DLD1 (cell line): ENCODE measurements around the gene RASA4B.
"Not testable (repeated sequence)": the region's sequence is repeated elsewhere in the genome, so short reads cannot be mapped to it uniquely, and the experiment has no call there.

Experiments
- in situ Hi-C: cut with HindIII; loops from 2 replicates; pipeline ENCODE4 v1.10.0; 2017; ENCODE audit warnings: low sequenced_read_pairs

The RASA4B gene

DNA sequence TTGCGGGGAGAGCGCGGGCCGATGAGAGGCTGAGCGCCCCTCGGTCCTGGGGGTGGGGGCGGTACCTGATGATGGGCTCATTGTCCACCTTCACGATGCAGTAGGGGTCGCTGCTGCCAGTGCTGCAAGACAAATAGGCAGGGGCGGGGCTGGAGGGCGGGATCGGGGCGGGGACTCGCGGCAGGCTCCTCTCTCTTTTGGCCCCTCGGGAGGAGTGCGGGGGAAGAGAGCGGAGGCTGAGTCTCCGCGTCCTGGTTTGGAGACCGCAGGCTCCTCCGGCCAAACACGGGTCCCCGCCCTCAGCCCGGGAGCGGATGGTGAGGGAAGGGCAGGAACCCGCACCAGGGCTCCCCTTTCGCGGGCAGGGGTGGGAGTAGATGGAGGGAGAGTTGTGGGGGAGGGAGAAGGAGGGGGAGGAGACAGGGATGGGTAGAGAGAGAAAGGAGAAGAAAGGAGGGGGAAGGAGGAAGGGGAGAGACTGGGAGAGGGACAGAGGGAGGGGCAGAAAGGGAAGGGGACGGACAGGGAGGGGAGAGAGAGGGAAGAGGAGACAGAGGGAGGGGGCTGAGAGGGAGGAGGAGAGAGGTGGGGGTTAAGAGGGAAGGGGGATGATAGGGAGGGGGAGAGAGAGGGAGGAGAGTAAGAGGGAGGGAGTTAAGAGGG is 5.6 kb downstream of the RASA4B start:
- in situ Hi-C loops: not testable (repeated sequence)

DNA sequence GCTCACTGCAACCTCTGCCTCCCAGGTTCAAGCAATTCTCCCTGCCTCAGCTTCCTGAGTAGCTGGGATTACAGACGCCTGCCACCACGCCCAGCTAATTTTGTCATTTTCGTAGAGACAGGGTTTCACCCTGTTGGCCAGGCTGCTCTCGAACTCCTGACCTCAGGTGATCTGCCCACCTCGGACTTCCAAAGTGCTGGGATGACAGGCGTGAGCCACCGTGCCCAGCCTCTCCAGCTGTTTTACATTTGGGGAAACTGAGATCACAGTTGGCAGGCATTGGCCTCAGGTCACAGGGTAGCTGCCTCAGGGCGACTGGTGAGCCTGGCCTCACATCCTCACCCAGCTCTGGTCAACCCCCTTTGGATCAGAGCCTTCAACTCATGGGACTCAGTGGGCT is 7.0 kb downstream of the RASA4B start:
- in situ Hi-C loops: not testable (repeated sequence)

DNA sequence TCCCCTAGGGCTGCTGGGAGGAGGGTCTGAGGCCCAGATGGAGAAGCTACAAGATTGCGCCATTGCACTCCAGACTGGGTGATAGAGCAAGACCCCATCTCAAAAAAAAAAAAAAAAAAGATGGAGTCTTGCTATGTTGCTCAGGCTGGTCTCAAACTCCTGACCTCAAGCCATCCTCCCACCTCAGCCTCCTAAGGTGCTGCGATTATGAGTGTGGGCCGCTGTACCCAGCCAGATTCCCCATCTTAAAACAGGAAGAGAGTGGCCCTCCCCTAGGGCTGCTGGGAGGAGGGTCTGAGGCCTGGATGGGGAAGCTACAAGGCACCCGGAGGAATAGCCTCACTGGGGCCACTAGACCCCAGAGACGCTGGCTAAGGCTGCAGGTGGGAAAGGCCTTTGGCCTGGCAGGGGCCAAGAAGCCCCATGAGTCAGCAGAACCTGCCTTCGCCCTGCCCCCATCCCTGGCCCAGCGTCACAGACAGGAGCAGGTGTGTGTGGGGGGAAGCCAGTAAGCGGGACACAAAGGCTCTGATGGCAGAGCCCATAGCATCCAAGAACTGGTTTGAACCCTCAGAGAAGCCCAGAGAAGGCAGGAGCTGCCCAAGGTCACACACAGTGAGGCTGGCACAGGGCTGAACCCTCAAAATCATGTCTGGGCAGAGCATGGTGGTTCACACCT is 10.0 kb downstream of the RASA4B start:
- in situ Hi-C loops: not testable (repeated sequence)

DNA sequence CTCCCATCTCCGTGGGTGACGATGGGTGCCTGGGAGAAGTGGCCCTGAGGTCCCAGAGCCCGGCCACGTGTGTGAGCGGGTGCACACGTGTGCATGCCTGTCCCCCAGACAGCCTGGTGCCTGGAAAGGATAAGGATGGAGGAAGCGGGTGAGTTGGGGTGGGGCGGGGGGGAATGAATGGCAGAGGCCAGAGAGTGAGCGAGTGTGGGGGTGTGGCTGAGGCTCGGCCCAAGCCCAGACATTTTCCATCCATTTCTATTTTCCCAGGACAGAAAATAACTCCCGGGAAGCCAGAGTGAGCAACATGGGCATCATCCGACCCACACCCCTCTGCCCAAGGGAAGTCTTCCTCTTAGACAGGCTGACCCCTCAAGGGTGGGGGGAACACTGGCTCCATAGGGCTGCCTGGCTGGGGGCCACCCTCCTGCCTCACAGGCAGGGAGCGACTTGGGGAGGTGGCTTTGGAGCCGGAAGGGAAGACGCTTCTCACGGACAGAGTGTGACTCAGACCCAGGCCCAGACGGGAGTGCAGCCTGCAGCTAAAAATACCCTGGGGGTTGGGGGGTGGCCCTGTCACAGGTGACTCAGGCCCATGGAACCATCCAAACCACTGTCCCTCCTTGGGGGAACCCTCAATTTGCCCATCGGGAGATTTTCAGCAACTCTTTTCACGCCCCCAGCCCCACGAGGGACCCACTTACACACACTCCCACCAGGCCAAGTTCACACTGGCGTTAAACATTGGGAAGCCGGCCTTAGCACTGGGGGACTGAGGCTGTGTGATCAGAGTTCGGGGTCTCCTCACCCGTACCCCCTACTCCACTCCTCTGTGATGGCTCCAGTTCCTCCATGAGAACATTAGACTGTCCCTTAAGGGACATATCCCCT is 12.0 kb downstream of the RASA4B start:
- in situ Hi-C loops: not testable (repeated sequence)

DNA sequence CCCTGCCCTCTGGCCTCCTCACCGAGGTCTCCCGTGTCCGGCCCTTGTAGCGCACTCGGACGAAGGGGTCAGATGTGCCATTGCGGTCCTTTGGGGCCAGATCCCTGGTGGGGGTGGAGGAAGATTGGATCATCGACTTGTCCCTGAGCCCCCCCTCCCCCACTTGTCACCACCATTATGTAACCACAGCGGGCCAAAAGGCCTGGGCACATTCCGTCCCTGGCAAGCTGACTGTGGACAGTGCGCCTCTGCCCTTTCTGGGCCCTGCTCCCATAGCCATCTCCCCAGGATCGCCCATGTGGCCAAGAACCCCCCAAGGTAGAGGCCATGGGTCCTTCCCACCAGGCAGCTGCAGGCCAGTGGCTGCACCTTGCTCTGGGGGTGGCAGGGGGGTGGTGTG is 14.4 kb downstream of the RASA4B start:
- in situ Hi-C loops: not testable (repeated sequence)

GRCh38 chr7:102498321-102498720 is 19.3 kb downstream of the RASA4B start:
- in situ Hi-C loops: not testable (repeated sequence)

DNA sequence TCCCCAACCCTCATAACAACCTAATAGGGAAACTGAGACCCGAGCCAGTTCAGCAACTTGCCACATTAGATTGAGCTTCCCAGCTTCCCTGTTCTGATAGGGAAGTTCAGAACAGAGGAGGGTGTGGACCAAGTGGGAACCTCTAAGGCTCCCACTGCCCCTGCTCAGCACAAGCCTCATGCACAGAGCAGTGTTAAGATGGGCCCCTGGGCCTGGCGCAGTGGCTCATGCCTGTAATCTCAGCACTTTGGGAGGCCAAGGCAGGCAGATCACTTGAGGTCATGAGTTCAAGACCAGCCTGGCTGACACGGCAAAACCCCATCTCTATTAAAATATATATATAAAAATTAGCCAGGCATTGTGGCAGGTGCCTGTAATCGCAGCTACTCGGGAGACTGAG is 20.3 kb downstream of the RASA4B start:
- in situ Hi-C loops: not testable (repeated sequence)

GRCh38 chr7:102496861-102497260 is 20.7 kb downstream of the RASA4B start:
- in situ Hi-C loops: not testable (repeated sequence)

DNA sequence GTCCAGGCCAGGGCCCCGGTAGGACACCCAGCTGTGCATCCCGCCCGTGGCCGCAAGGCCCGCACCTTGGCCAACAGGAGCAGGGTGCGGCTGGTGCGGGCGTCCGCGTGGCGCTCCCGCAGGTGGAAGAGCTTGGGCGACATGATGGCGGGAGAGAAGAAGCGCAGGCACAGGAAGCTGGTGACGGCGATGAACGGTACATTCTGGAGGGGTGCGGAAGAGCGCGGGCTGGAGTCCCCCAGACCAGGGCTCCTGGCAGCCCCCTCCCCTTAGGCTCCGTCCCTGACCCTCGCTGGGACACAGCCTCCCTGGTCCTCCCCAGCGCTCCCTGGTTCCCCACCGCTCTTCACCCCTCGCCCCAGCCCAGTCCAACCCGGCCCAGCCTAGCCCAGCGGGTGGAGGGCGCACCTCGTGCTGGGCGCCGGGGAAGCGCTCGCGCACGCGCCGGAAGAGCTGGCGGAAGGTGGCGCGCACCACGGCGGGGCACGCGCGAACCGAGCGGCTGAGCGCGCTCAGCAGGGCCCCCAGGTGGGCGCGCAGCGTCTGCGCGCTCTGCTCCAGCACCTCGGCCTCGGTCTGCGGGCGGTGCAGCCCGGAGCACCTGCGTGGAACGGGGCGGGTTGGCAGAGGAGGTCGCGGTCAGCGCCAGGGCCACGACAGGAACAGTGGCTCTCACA is 23.0 kb downstream of the RASA4B start:
- in situ Hi-C loops: not testable (repeated sequence)

DNA sequence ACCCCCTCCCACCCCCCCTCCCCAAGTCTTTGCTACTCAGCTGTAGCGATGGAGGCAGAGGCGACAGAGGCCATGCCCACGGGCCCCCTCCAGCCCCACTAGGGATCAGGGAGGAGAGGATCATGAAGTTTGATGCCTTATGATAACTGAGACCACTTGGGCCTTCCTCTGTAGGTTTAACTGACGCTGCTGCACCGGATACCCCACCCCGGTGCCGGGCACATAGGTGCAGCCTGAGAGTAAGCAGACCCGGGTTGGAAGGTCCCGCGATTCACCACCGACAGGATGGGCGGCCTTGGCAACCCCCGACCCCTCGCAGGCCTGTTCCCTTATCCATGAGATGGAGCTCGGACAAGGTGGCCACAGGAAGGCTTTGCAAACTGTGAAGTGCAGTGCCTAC is 23.6 kb downstream of the RASA4B start:
- in situ Hi-C loops: not testable (repeated sequence)

GRCh38 chr7:102493220-102493935 is 24.2 kb downstream of the RASA4B start:
- in situ Hi-C loops: not testable (repeated sequence)

GRCh38 chr7:102490529-102491075 is 27.0 kb downstream of the RASA4B start:
- in situ Hi-C loops: not testable (repeated sequence)

GRCh38 chr7:102484317-102484716 is 33.3 kb downstream of the RASA4B start:
- in situ Hi-C loops: not testable (repeated sequence)

DNA sequence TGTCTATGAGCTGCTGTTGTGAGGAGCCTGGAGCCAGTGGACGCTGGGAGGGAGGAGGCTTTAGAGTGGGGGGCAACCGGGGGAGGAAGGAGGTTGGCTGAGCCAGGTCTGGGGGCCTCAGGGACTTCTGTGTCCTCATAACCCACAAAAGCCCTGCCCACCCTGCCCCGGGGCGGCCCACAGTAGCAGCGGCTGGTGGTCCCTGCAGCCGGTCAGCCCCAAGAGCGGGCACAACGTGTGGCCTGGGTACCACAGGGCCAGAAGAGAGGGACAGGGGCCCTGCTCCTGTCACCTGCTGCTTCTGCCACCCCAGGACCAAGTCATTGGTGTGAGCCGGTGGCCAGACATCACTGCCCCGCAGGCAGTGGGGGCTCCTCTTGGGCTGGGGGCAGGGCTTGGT is 35.6 kb downstream of the RASA4B start:
- in situ Hi-C loops: not testable (repeated sequence)

GRCh38 chr7:102479982-102480637 is 37.5 kb downstream of the RASA4B start:
- in situ Hi-C loops: not testable (repeated sequence)

- in situ Hi-C loops: not testable (repeated sequence)
Observed at GRCh38 chr7:102479209-102479584, 38.4 kb downstream of the RASA4B start.

DNA sequence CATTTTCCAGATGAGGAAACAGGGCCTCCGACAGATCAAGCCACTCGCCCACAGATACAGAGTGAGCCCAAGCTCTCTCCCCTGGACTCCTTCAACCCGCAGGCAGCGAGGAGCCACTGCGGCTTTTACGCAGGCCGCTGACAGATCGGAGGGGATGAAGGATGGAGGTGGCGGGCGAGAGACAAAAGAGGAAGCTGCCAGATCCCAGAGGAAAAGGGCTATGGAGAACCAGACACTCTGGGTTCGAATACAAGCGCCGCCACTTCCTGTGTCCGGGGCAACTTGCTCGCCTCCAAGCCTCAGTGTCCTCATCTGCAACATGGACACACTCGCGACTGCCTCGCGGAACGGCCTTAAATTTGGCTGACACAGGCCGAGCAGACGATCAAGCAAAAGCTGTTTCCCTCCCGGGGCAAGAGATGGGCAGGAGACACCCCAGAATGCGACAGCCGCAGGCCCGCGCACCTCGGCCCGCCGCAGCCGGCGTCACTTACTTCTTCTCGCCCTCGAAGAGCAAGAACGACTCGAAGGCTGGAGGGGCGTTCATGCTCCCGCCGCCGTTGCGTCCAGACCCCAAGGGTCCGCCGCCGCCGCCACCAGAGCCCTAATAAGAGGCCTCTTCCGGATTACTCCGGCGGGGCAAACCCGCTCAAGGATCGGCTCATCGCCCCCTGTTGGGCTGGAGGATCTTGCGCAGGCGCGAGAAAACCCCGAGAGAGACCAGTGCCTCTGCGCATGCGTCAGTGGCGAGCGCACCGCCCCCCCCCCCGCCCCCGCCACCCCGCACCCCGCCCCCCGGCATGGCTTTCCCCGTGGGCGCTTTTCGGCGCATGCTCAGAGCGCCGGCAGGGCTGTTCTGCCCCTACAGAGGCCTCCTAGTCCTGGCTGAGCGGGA is 39.0 kb downstream of the RASA4B start, which contains the start of gene POLR2J:
POLR2J (minus strand) TSS at position 609 of the 895 bp plus-strand sequence; CDS start at position 547, 62 bp downstream.
- in situ Hi-C loops: not testable (repeated sequence)

DNA sequence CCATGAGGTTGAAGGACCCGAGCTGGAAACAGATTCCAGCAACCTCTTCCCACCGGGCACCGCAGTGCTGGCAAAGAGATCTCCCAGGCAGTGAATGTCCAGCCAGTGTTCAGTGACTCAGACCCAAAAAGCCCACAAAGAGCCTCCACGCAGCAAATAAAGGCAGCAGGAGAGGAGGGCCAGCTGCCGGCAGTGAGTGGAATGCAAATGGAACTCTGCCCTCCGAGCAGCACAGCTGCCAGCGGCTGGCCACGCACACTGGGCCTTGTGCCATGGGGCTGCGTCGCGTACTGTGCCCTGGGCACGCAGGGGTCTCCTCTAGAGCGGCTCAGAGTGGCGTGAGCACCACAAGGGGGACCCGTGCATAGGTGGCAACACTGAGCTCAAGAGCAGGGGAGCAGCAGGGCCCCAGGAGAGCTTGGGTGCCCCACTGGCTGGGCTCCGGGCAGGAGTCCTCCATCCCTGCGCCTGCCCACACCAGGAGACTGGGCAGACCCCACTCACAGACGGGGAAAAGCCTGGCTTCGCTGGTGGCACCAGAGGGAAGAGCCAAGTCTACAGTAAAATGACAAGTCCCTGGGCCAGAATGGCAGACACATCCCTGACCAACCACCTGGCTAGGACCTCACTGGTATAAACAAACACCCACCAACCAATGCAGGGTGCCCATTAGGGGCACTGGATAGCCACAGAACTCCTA is 42.7 kb downstream of the RASA4B start:
- in situ Hi-C loops: not testable (repeated sequence)
